Esophagus muscularis mucosa (tissue), 4 donors: ENCODE data around the gene SYTL2. TPM values are rescaled to one million over a fixed set of nuclear protein-coding genes. Genes with fewer than 3 reads are reported as not detected.

ENCODE experiments used
- DNase-seq: peaks from one replicate; pipeline ENCODE4 v3.0.0-alpha.2; 2017; ENCODE audit errors: extremely low spot score
- H3K27ac ChIP-seq, 4 donors: fragments of 200-600 bp; sonication (generic); replicated peaks in 1 of 4; 1 replicate in 3 of 4; 2 replicates in 1 of 4; pipeline ENCODE4 v1.5.1; 2016 to 2019; ENCODE audit warnings: mild to moderate bottlenecking in 1 of 4
- H3K27me3 ChIP-seq, 4 donors: fragments of 200-600 bp; sonication (generic); one replicate each; pipeline versions ENCODE4 v1.5.1 to v1.6.0; 2016 to 2019
- H3K36me3 ChIP-seq, 4 donors: fragments of 200-600 bp; sonication (generic); one replicate each; pipeline ENCODE4 v1.5.1; 2016 to 2019
- H3K4me1 ChIP-seq, 4 donors: fragments of 200-600 bp; sonication (generic); one replicate each; pipeline ENCODE4 v1.5.1; 2016 to 2019
- H3K4me3 ChIP-seq, 4 donors: fragments of 200-600 bp; sonication (generic); 1 replicate in 2 of 4; 2 replicates in 2 of 4; pipeline ENCODE4 v1.5.1; 2016 to 2019; ENCODE audit warnings: mild to moderate bottlenecking in 4 of 4, moderate library complexity in 1 of 4
- H3K9me3 ChIP-seq, 4 donors: fragments of 200-600 bp; sonication (generic); 1 replicate in 3 of 4; 2 replicates in 1 of 4; pipeline ENCODE4 v1.5.1; 2016 to 2019
- EP300 ChIP-seq: sonication (generic); formaldehyde crosslinking; IDR thresholded peaks from one replicate; pipeline ENCODE4 v1.6.1; 2017; ENCODE audit warnings: antibody characterized with exemption
- POLR2A ChIP-seq: fragments of 450-650 bp; IDR thresholded peaks from one replicate; pipeline ENCODE4 v1.6.1; 2017; ENCODE audit warnings: antibody characterized with exemption, moderate library complexity, mild to moderate bottlenecking, low read depth
- POLR2AphosphoS5 ChIP-seq, 2 donors: sonication (generic); formaldehyde crosslinking; IDR thresholded peaks; one replicate each; pipeline ENCODE4 v1.6.1; 2017; ENCODE audit warnings: antibody characterized with exemption in 2 of 2
- WGBS: methylation state at CpG from one replicate; pipeline ENCODE4 v1.1.5; 2018; 5-methylcytosine and 5-hydroxymethylcytosine counted together
- intact Hi-C: fragments of 100-400 bp; cut with DNase I; formaldehyde crosslinking; loops from one replicate; pipeline ENCODE4 v1.15.1; 2023
- total RNA-seq, 4 donors: library from RNA; depleted of rRNA; stranded (reverse); fragments of >200 nt; gene quantifications; one replicate each; pipeline versions ENCODE4 v1.1.0 to v1.2.1, GENCODE V29; 2016
- TF ChIP-seq, protein P1 (sequence below), 3 experiments: fragments of 200-600 bp in 2 of 3; fragments of 450-650 bp in 1 of 3; sonication (generic) in 2 of 3; IDR thresholded peaks; one replicate each; pipeline ENCODE4 v1.5.1; 2017 to 2019; ENCODE audit warnings: antibody characterized with exemption in 3 of 3, mild to moderate bottlenecking in 2 of 3, moderate library complexity in 1 of 3

SYTL2 gene
- total RNA-seq, 4 donors from 2014 or later = 7.1 to 10.4 (median 8.8) TPM

- Histone ChIP-seq H3K9me3 (no peaks in the 10 kb centered on the region), H3K36me3 (no peaks in the 10 kb centered on the region), H3K4me3 (no peak overlapping the region), H3K27me3 (no peaks in the 10 kb centered on the region), H3K27ac (no peak overlapping the region), H3K4me1 (no peaks in the 10 kb centered on the region)
- intact Hi-C loops = no loop called here
- WGBS = 82% methylated on average over 1 of the region's 1 CpG
- no peak for DNase-seq
- TF ChIP-seq, protein P1, sequence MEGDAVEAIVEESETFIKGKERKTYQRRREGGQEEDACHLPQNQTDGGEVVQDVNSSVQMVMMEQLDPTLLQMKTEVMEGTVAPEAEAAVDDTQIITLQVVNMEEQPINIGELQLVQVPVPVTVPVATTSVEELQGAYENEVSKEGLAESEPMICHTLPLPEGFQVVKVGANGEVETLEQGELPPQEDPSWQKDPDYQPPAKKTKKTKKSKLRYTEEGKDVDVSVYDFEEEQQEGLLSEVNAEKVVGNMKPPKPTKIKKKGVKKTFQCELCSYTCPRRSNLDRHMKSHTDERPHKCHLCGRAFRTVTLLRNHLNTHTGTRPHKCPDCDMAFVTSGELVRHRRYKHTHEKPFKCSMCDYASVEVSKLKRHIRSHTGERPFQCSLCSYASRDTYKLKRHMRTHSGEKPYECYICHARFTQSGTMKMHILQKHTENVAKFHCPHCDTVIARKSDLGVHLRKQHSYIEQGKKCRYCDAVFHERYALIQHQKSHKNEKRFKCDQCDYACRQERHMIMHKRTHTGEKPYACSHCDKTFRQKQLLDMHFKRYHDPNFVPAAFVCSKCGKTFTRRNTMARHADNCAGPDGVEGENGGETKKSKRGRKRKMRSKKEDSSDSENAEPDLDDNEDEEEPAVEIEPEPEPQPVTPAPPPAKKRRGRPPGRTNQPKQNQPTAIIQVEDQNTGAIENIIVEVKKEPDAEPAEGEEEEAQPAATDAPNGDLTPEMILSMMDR (IDR thresholded peaks at IDR 0.05) = no peak
- TF ChIP-seq EP300 (no peak), POLR2A (no peak), POLR2AphosphoS5 (IDR thresholded peaks at IDR 0.05) (no peak)
These were observed 112.7 kb downstream of the SYTL2 start for GRCh38 chr11:85698195-85698594.

DNA sequence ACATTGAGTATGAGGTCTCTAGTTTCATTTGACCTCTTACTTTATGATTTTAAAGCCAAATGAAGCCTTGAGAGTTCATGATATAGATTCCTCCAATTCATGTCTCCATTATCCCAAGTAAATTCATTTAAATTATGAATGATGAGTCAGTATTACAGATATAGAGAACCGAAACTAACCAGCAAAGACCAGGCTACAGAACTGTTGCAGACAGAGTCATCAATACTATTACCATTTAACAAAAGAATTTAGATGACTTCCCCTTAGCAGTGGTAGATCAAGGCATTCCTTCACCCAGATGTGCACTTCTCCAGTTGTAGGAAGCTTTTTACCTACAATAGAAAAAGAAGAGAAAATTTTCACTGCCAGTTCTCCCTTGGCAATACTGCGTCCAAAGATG is 113.2 kb downstream of the SYTL2 start:
- H3K4me1 ChIP-seq = no peaks in the 10 kb centered on the region

DNA sequence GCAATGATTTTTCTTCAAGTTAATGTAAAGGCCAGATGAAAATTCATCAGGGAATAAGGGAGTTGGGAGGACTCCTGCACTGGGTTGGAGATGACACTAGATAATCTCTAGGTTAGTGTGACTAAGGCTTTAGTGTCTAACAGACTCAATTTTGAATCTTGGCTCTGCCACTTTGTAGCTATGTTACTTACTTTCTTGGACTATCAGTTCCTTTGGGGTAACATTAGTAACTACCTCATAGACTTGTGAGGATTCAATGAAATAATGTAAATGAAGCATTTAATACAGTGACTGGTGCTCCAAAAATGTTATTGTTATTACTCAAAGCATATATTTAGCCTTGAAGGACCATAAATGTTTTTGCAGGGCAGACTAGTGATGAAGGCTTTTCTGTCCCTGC is 115.4 kb downstream of the SYTL2 start:
- Histone ChIP-seq H3K27ac (no peak overlapping the region), H3K27me3 (no peaks in the 10 kb centered on the region), H3K4me3 (no peak overlapping the region), H3K36me3 (no peaks in the 10 kb centered on the region), H3K4me1 (no peaks in the 10 kb centered on the region), H3K9me3 (no peaks in the 10 kb centered on the region)
- TF ChIP-seq, protein P1 (IDR thresholded peaks at IDR 0.05) = no peak
- TF ChIP-seq POLR2A = no peak
- DNase-seq = no peak
- intact Hi-C loops = no loop called here

More for the DNA sequence above, 113.2 kb downstream of the SYTL2 start:
- Histone ChIP-seq H3K36me3 (no peaks in the 10 kb centered on the region), H3K27me3 (no peaks in the 10 kb centered on the region), H3K27ac (no peak overlapping the region), H3K9me3 (no peaks in the 10 kb centered on the region), H3K4me3 (no peak overlapping the region)
- WGBS = 94% methylated on average over 2 of the region's 2 CpGs
- no peak for TF ChIP-seq EP300
- TF ChIP-seq POLR2A = no peak
- TF ChIP-seq, protein P1 (IDR thresholded peaks at IDR 0.05) = no peak
- TF ChIP-seq POLR2AphosphoS5 (IDR thresholded peaks at IDR 0.05) = no peak
- intact Hi-C loops = no loop called here
- DNase-seq = no peak

DNA sequence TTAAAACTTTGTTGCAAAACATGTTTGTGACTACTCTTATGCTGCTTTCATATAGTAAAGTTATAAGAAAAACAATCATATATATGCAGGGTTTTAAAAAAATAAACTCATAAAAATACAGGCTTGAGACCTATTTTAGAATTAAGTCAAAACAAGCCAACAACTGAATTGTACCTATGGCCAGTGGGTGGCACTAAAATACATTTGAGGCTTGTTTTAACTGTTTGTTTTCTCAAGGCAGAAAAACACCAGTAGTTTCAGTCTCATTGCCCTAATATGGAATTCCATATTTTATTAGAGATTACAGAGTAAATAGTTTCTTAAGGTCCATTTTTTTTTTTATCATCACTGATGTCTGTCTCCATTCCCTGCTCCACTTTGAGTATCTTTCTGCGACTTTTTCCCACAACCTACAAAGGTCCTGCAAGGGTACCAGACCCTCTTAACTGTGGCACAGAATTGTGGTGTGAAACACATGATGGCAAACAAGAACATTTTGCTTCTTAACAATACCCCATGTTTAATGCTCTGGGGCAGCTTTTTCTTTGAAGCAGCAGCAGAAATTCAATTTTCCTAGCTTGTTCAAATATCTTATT is 116.5 kb downstream of the SYTL2 start:
- DNase-seq = no peak
- Histone ChIP-seq H3K4me1 (no peaks in the 10 kb centered on the region), H3K36me3 (no peaks in the 10 kb centered on the region), H3K27me3 (no peaks in the 10 kb centered on the region), H3K9me3 (no peaks in the 10 kb centered on the region), H3K4me3 (no peak overlapping the region), H3K27ac (no peak overlapping the region)
- 100% methylated on average over 1 of the region's 1 CpG for WGBS
- intact Hi-C loops = no loop called here
- TF ChIP-seq, protein P1 (IDR thresholded peaks at IDR 0.05) = peak; percentile 19 to 36 (median 19)
- TF ChIP-seq POLR2AphosphoS5 (IDR thresholded peaks at IDR 0.05) = no peak

- DNase-seq = peak; percentile 94
- intact Hi-C loops = no loop called here
- H3K27ac ChIP-seq = peak within 1 kb of the TSS; percentile 76 to 83 (median 80)
These were observed 125.0 kb downstream of the SYTL2 start, which contains the start of gene CCDC89 for GRCh38 chr11:85685820-85686459. Gene CCDC89, minus strand, starts transcription at chr11:85686195. Its CDS starts 65 bp downstream, at chr11:85686130.

More at GRCh38 chr11:85685820-85686459, 125.0 kb downstream of the SYTL2 start, which contains the start of gene CCDC89:
- peaks cover 16 to 38% (median 31%) of the 10 kb centered on the region in 4 donors for H3K4me1 ChIP-seq
- WGBS = 22% methylated on average over 13 of the region's 13 CpGs
- no peaks in the 10 kb centered on the region for H3K36me3 ChIP-seq
- no peaks in the 10 kb centered on the region for H3K27me3 ChIP-seq
- H3K4me3 ChIP-seq = peak within 1 kb of the TSS; percentile 50 to 62 (median 54)
- TF ChIP-seq EP300 = no peak
- TF ChIP-seq, protein P1 (IDR thresholded peaks at IDR 0.05) = peak in 1 of 3 experiments; percentile 12
- peak; percentile 51 to 57 for TF ChIP-seq POLR2AphosphoS5 (IDR thresholded peaks at IDR 0.05)
- no peak for TF ChIP-seq POLR2A
- H3K9me3 ChIP-seq = no peaks in the 10 kb centered on the region
